Osteocyte (in vitro differentiated cells): ENCODE results near the gene PET100. TPM values are rescaled to one million over a fixed set of nuclear protein-coding genes. Genes with fewer than 3 reads are reported as not detected.

Experiments
- DNase-seq: peaks from one replicate; pipeline ENCODE4 v3.0.0; 2021; ENCODE audit warnings: mixed read lengths; ENCODE audit not compliant: unreplicated experiment; ENCODE audit errors: extremely low spot score
- H3K27ac Mint-ChIP-seq: one replicate; pipeline ENCODE4 v1.8.0; 2021; ENCODE audit warnings: mild to moderate bottlenecking, mixed read lengths; ENCODE audit not compliant: unreplicated experiment
- H3K27me3 Mint-ChIP-seq: one replicate; pipeline ENCODE4 v1.8.0; 2021; ENCODE audit warnings: mixed read lengths; ENCODE audit not compliant: unreplicated experiment
- H3K36me3 Mint-ChIP-seq: one replicate; pipeline ENCODE4 v1.8.0; 2021; ENCODE audit warnings: mixed read lengths; ENCODE audit not compliant: unreplicated experiment
- H3K4me1 Mint-ChIP-seq: one replicate; pipeline ENCODE4 v1.8.0; 2021; ENCODE audit warnings: mixed read lengths; ENCODE audit not compliant: unreplicated experiment
- H3K4me3 Mint-ChIP-seq: one replicate; pipeline ENCODE4 v1.8.0; 2021; ENCODE audit warnings: mild to moderate bottlenecking, moderate library complexity, mixed read lengths; ENCODE audit not compliant: unreplicated experiment
- H3K9me3 Mint-ChIP-seq: one replicate; pipeline ENCODE4 v1.8.0; 2021; ENCODE audit warnings: mixed read lengths; ENCODE audit not compliant: unreplicated experiment
- long read RNA-seq: library from polyadenylated mRNA; unstranded; transcript quantifications from one replicate; pipeline ENCODE4 v2.0.0, GENCODE V29; 2021
- total RNA-seq: library from RNA; stranded (reverse); gene quantifications from 2 replicates; pipeline ENCODE4 v1.2.1, GENCODE V29; 2021
- TF ChIP-seq, protein P1 (sequence below): fragments of 200-600 bp; sonication (generic); IDR thresholded peaks from 2 replicates; pipeline ENCODE4 v1.5.0; 2021; ENCODE audit warnings: antibody characterized with exemption, mild to moderate bottlenecking, moderate library complexity

Gene PET100
- 89.7 and 122 TPM in 2 replicates for total RNA-seq
- long read RNA-seq, transcript PET100-202 (4 exons, 719 nt): major isoform, 21 of 25 reads
- long read RNA-seq, partial matches to known transcripts: 0 of 25 reads
- long read RNA-seq, other reads (novel, unspliced or antisense): 4 of 25 reads

GRCh38 chr19:7629347-7630054 lies at the start of gene PET100, which contains the start of gene XAB2:
Gene PET100, plus strand, starts transcription at chr19:7629793. Its CDS starts 41 bp downstream, at chr19:7629834.
Gene XAB2, minus strand, starts transcription at chr19:7629545. Its CDS starts 18 bp downstream, at chr19:7629527.
- no peaks in the 10 kb centered on the region for H3K9me3 Mint-ChIP-seq
- DNase-seq: peak; percentile 98
- H3K27me3 Mint-ChIP-seq: no peaks in the 10 kb centered on the region
- peaks cover 30% of the 10 kb centered on the region for H3K4me1 Mint-ChIP-seq
- no peaks in the 10 kb centered on the region for H3K36me3 Mint-ChIP-seq
- TF ChIP-seq, protein P1, sequence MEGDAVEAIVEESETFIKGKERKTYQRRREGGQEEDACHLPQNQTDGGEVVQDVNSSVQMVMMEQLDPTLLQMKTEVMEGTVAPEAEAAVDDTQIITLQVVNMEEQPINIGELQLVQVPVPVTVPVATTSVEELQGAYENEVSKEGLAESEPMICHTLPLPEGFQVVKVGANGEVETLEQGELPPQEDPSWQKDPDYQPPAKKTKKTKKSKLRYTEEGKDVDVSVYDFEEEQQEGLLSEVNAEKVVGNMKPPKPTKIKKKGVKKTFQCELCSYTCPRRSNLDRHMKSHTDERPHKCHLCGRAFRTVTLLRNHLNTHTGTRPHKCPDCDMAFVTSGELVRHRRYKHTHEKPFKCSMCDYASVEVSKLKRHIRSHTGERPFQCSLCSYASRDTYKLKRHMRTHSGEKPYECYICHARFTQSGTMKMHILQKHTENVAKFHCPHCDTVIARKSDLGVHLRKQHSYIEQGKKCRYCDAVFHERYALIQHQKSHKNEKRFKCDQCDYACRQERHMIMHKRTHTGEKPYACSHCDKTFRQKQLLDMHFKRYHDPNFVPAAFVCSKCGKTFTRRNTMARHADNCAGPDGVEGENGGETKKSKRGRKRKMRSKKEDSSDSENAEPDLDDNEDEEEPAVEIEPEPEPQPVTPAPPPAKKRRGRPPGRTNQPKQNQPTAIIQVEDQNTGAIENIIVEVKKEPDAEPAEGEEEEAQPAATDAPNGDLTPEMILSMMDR: no peak
- H3K27ac Mint-ChIP-seq: peak within 1 kb of the TSS; percentile 97
- H3K4me3 Mint-ChIP-seq: peak within 1 kb of the TSS; percentile 96

DNA sequence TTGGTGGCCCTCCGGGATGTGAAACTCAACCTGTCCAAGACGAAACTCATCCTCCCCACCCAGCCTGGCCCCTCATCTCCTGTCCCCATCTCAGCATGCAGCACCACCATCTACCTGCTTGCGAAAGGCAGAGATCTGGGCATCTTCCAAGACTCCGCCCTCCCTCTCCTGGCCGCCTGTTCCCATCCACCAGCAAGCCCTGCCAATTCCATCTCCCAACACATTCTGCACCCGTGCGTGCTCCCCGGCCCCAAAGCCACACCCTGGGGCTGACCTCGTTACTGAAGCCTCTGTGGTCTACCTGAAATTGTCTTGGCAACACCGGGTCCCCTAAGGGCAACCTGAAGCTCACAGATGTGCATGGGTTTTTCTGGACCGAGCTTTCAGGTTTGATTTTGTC lies 47.1 kb upstream of the PET100 start:
- Mint-ChIP-seq H3K36me3 (no peaks in the 10 kb centered on the region), H3K4me3 (no peak overlapping the region), H3K27ac (no peak overlapping the region), H3K27me3 (peaks cover 21% of the 10 kb centered on the region), H3K4me1 (no peaks in the 10 kb centered on the region), H3K9me3 (no peaks in the 10 kb centered on the region)
- TF ChIP-seq, protein P1: no peak
- DNase-seq: no peak

DNA sequence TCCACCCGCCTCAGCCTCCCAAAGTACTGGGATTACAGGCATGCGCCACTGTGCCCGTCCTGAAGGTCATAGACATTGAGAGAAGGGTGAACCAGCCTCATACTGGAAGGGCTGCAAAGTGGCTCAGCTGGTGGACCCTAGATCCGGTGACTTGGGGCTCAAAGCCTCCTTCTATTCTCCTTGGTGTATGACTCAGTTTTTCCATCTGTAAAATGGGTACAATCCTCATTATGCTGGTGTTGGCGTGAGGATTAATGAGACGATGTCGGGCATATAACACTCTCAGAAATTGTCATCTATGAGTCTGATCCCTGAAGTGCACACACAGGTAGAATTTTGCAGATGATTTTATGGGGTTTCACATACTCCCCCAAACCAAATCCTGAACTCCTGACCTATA lies 39.8 kb upstream of the PET100 start:
- Mint-ChIP-seq H3K27me3 (peaks cover 19% of the 10 kb centered on the region), H3K4me1 (no peaks in the 10 kb centered on the region)

GRCh38 chr19:7590256-7590655 lies 39.3 kb upstream of the PET100 start:
- no peak for DNase-seq
- H3K4me1 Mint-ChIP-seq: peaks cover 2% of the 10 kb centered on the region
- no peak overlapping the region for H3K27ac Mint-ChIP-seq
- TF ChIP-seq, protein P1: no peak
- H3K9me3 Mint-ChIP-seq: no peaks in the 10 kb centered on the region
- H3K36me3 Mint-ChIP-seq: no peaks in the 10 kb centered on the region
- H3K27me3 Mint-ChIP-seq: peaks cover 19% of the 10 kb centered on the region
- no peak overlapping the region for H3K4me3 Mint-ChIP-seq

More for the DNA sequence above, 39.8 kb upstream of the PET100 start:
- Mint-ChIP-seq H3K36me3 (no peaks in the 10 kb centered on the region), H3K4me3 (no peak overlapping the region), H3K9me3 (no peaks in the 10 kb centered on the region), H3K27ac (no peak overlapping the region)
- no peak for DNase-seq
- TF ChIP-seq, protein P1: no peak

DNA sequence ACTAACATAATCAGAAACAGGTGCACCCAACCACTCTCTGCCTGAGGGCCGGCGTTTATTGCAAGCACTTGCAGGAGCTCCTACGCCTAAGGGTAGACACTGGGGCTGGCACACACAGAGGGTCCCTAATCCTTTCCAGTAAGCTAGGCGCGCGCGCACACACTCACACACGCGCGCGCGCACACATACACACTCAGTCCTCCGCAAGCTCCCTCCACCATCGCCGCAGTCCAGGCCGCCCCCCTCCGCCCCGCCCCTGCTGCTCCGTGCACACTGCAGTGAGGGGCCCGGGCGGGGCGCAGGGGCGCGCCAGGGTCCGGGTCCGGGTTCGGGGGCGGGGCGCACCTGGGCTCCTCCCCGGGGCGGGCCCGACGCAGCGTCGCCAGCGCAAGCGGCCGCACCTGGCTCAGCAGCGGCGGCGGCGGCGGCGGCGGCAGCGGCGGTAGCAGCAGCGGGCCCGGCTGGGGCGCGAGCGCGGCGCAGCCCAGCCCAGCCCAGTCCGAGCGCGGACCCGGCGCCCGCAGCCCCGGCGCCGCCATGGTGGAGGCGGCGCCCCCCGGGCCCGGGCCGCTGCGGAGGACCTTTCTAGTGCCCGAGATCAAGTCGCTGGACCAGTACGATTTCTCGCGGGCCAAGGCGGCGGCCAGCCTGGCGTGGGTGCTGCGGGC lies 34.0 kb upstream of the PET100 start, which contains the start of gene CAMSAP3:
TSS of gene CAMSAP3 (plus strand) at position 398 of the 668 bp plus-strand sequence. CDS start at position 538, 140 bp downstream.
- Mint-ChIP-seq H3K4me3 (peak within 1 kb of the TSS; percentile 64), H3K27ac (no peak within 1 kb of the TSS), H3K4me1 (peaks cover 3% of the 10 kb centered on the region), H3K36me3 (no peaks in the 10 kb centered on the region), H3K9me3 (no peaks in the 10 kb centered on the region), H3K27me3 (peaks cover 41% of the 10 kb centered on the region)
- no peak for DNase-seq
- TF ChIP-seq, protein P1: no peak
